Purkinje cell (primary cell): ENCODE measurements around the gene ICA1. TPM values are rescaled to one million over a fixed set of nuclear protein-coding genes. Genes with fewer than 3 reads are reported as not detected.

Experiments
- polyA plus RNA-seq: library from polyadenylated mRNA; unstranded; fragments of >200 nt; fragmentation: Nextera tagmentation; gene quantifications from 2 replicates; pipeline ENCODE4 v1.2.1, GENCODE V29; 2014

Gene ICA1
- polyA plus RNA-seq, result 4.6 and 6.5 TPM in 2 replicates

DNA sequence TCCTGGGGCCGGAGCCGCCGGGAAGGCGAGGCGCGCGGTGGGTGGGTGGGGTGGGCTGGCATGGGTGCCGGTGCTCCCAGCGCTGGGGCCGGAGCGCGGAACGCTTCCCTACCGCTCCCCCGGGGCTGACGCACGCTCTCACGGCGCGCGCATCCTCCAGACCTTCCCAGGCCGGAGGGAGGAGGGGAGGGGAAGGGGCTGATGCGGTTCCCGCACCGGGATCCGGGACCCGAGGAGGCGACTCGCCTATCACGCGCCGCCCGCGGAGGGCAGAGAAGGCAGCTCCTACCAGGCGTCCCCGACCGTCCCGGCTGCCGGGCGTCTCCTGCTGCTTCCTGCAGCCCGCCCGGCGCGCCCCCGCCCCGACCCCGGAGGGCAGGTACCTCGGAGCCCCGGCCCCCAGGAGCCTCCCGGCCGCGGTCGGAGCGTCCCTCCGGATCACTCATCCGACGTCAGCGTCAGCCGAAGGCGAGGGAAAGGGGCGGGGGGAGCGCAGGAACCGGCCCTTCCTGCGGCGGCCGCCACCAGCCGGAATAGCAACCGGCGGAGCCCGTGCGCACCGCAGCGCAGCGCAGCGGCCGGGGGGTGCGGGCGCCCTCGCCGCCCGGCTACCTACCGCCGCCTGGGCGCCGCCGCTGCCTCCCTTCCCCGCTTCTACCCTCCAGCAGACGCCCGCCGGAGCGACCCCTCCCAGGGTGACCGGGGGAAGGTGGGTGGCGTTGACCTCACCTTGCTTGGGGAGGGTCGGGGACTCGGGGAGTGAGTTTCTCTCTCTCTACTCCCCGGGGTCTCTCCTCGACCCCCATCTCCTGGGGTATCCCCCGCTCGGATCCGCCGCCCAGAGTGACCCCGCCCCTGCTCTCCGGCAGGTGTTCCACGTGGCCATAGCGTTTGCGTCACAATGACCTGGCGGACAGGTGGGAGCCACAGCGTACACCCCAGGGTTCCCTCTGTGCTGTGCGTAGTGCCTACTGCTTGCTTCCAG, at the start of gene ICA1:
Gene ICA1, minus strand, starts transcription at position 457 of the 985 bp plus-strand sequence. CDS start 26,241 bp downstream, outside the sequence.

Other genes starting within 250 kb of the ICA1 start
- 4.6 TPM in 1 of 2 replicates, not detected in the other for gene NXPH1, start 171.4 kb upstream of the ICA1 start, polyA plus RNA-seq